SK-N-MC (cell line): ENCODE data around the gene GPC5.

Experiments used
- EZH2 ChIP-seq: fragments of 200-600 bp; sonication (generic); IDR thresholded peaks from one replicate; pipeline ENCODE4 v1.6.1; 2017; ENCODE audit warnings: antibody characterized with exemption
- FOXP2 ChIP-seq: optimal IDR thresholded peaks from 2 replicates; pipeline ENCODE3; 2011; ENCODE audit warnings: mild to moderate bottlenecking, moderate library complexity; ENCODE audit not compliant: insufficient read depth; ENCODE audit errors: extremely low read length, control extremely low read depth
- POLR2AphosphoS5 ChIP-seq: IDR thresholded peaks from 2 replicates; pipeline ENCODE4 v1.6.1; 2012; ENCODE audit warnings: mild to moderate bottlenecking, low read depth, low read length, borderline replicate concordance

GRCh38 chr13:92602560-92602959 is 1204.1 kb downstream of the GPC5 start:
- TF ChIP-seq EZH2 (no peak), POLR2AphosphoS5 (no peak), FOXP2 (no peak)
